GM12801 (cell line): ENCODE data around the gene GNAI1.

Experiments
- TF ChIP-seq, protein P1 (sequence below): IDR thresholded peaks from one replicate; pipeline ENCODE4 v1.5.1; 2011; ENCODE audit warnings: control low read depth; ENCODE audit not compliant: insufficient read length; ENCODE audit errors: extremely low read depth

GNAI1 gene

DNA sequence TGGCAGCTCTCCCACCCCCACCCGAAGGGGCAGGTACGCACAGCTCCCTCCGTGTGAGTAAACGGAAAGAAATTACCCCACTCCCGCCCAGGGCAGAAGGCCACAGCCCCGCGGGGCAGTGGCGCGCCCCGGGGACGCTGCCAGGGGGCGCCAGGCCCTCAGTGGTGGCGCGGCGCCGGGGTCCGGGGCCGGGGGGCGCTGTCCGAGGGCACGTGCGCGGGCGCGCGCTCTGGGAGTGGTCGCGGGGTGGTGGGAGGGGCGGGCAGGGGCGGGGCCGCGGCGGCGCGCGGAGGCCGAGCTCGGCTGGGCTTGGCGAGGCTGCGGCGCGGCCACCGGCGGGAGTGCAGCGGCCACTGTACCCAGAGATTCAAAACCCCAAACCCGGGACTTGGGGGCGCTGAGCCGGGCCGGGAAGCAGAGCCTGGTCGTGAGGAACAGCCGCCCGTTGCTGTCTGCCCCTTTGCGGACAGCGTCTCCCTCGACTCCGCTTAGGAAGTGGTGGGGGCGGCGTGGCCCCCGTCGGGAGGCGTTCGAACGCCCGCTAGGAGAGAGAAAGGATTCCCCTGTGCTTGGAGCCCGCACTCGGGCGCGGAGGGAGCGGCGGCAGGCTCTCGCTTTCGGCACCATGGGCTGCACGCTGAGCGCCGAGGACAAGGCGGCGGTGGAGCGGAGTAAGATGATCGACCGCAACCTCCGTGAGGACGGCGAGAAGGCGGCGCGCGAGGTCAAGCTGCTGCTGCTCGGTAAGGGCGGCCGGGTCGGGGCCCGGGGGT is at the start of gene GNAI1:
Gene GNAI1 (plus strand): TSS at position 296 of the 773 bp plus-strand sequence. CDS start 330 bp downstream, at position 626.
- TF ChIP-seq, protein P1, sequence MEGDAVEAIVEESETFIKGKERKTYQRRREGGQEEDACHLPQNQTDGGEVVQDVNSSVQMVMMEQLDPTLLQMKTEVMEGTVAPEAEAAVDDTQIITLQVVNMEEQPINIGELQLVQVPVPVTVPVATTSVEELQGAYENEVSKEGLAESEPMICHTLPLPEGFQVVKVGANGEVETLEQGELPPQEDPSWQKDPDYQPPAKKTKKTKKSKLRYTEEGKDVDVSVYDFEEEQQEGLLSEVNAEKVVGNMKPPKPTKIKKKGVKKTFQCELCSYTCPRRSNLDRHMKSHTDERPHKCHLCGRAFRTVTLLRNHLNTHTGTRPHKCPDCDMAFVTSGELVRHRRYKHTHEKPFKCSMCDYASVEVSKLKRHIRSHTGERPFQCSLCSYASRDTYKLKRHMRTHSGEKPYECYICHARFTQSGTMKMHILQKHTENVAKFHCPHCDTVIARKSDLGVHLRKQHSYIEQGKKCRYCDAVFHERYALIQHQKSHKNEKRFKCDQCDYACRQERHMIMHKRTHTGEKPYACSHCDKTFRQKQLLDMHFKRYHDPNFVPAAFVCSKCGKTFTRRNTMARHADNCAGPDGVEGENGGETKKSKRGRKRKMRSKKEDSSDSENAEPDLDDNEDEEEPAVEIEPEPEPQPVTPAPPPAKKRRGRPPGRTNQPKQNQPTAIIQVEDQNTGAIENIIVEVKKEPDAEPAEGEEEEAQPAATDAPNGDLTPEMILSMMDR, result no peak

DNA sequence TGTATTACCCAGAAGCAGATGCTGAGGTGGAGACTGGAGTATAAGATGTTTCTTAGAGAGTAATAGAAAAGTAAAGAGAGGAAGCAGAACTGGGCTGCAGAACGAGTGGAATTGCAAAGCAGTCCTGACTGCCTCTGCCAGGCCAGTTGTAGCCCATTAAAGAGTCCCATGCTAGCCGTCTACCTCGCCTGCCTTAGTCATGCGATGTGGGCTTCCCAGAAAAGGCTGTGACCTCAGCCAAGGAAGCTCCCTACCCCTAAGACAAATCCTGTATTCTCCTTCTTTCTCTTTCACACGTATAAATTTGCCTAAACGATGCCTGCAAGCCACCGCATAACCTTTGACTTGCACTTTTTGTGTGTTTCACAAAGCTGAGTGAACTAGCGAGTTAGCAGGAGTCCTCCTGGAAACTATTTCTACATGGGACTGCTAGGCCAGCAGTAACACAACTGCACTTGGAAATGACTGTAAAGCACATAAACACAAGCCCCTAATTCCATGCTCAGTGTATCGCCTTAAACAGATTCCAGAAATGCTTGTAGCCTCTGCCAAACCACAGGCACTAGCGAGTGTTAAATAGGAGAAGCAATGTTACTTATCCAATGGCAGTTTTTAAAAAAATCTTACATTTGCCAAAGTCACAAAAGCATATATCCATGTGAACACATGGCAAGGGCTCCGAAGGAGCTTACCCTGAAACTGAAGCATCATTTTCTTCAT is 47.4 kb upstream of the GNAI1 start:
- TF ChIP-seq, protein P1, result no peak

DNA sequence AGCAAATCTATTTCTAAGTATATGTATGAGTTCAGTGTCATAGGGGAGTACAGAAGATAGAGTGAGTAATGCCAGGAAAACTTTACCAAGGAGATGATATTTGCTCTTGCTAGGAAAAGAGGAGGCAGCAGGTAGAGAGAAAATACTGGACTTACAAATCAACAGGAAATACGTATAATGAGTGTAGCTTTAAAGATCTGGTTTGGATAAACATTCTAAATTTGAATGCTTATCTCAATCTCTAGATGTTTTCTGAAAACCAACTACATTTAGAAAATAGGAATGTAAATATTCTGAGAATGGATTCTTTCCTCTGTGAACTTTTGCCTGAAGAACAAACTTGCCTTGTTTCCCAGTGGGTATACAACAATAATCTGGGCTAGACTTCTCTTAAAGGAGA is 46.9 kb upstream of the GNAI1 start:
- TF ChIP-seq, protein P1, result no peak

DNA sequence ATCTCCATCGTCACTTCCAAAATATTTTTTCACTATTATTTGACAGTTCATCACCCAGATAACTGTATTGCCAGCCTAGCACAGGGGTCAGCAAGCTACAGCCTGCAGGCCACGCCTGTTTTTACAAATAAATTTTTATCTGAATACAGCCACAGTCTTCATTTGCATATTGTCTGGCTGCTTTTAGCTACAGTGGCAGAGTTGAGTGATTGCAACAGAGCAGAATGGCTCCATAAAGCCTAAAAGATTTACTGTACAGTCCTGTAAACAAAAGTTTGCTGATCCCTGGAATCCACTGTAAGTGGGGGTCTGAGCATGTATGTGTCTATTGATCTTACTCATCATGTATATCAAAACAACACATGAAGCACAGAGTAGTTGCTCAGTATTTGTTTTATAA is 45.9 kb upstream of the GNAI1 start:
- TF ChIP-seq, protein P1, result no peak

- TF ChIP-seq, protein P1, result no peak
Measured at GRCh38 chr7:80089366-80089765, 45.3 kb upstream of the GNAI1 start.

GRCh38 chr7:80093349-80093748 is 41.3 kb upstream of the GNAI1 start:
- TF ChIP-seq, protein P1, result no peak

DNA sequence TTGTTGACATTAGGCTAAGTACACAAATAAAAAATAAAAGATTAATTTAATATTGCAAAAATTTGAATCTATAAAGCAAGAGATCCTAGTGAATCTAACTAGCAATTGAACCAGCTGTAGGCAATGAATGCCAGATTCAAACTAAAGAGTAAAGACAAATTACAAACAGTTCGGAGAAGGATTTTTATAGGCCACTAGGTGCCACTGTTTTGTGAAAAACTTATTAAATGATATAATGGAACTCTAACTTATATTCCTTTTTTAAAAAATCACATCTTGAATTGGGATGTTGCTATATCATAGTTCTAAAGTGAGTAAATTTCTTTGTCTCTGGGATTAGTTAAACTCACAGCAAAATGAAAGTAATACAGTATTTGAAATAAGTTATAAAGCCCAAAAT is 39.1 kb upstream of the GNAI1 start:
- TF ChIP-seq, protein P1, result no peak
